ENCODE results near the gene ARAP2. TPM values are rescaled to one million over a fixed set of nuclear protein-coding genes. Genes with fewer than 3 reads are reported as not detected.
A peak's percentile ranks its signal among the peaks of the same experiment; 100 is the strongest.

Gene ARAP2
- total RNA-seq, 2 experiments from 2014 or later, result 30.0 to 31.0 TPM

- Mint-ChIP-seq H3K27ac (peak overlapping the region; percentile 67), H3K9me3 (no peaks in the 10 kb centered on the region), H3K4me3 (no peak overlapping the region), H3K4me1 (ENCODE audit: low read depth) (peaks cover 53% of the 10 kb centered on the region), H3K27me3 (no peaks in the 10 kb centered on the region), H3K36me3 (ENCODE audit: low read depth) (no peaks in the 10 kb centered on the region)
- ATAC-seq, result peak; percentile 22
- ChIA-PET POLR2A (interaction anchor here (0.5 to 1.6 kb wide), 4 partner anchors 9 to 55 kb away, joined by 3 to 8 read pairs (median 3); partner anchors contain the start of gene ARAP2), CTCF (interaction anchor here (0.7 to 1.1 kb wide), 3 partner anchors 10 to 123 kb away, joined by 3 read pairs; no protein-coding TSS in a partner anchor)
- no peak for TF ChIP-seq CTCF (IDR thresholded peaks at IDR 0.05)
- no peak for DNase-seq
- intact Hi-C loops (cut with micrococcal nuclease), result no loop called here
Observed at GRCh38 chr4:36277533-36277932, 33.2 kb upstream of the ARAP2 start.

GRCh38 chr4:36274158-36274557 is 29.8 kb upstream of the ARAP2 start:
- Mint-ChIP-seq H3K4me1 (ENCODE audit: low read depth) (peaks cover 37% of the 10 kb centered on the region), H3K9me3 (no peaks in the 10 kb centered on the region), H3K27me3 (no peaks in the 10 kb centered on the region), H3K4me3 (no peak overlapping the region), H3K36me3 (ENCODE audit: low read depth) (no peaks in the 10 kb centered on the region), H3K27ac (no peak overlapping the region)
- intact Hi-C loops (cut with micrococcal nuclease), result no loop called here
- POLR2A ChIA-PET, result interaction anchor here (0.9 to 1.2 kb wide), 2 partner anchors 15 to 23 kb away, joined by 3 to 4 read pairs; no protein-coding TSS in a partner anchor
- DNase-seq (no peak), ATAC-seq (no peak)
- TF ChIP-seq CTCF (IDR thresholded peaks at IDR 0.05), result no peak
- CTCF ChIA-PET, result no interaction called here

GRCh38 chr4:36273276-36273675 is 29.0 kb upstream of the ARAP2 start:
- no peaks in the 10 kb centered on the region for H3K36me3 Mint-ChIP-seq (ENCODE audit: low read depth)
- H3K4me1 Mint-ChIP-seq (ENCODE audit: low read depth), result peaks cover 37% of the 10 kb centered on the region
- CTCF ChIA-PET, result no interaction called here

GRCh38 chr4:36269533-36270173 is 25.3 kb upstream of the ARAP2 start:
- H3K9me3 Mint-ChIP-seq, result no peaks in the 10 kb centered on the region
- H3K27ac Mint-ChIP-seq, result peak overlapping the region; percentile 79
- no peak for TF ChIP-seq CTCF (IDR thresholded peaks at IDR 0.05)
- ATAC-seq (peak; percentile 2), DNase-seq (no peak)
- no peaks in the 10 kb centered on the region for H3K36me3 Mint-ChIP-seq (ENCODE audit: low read depth)
- intact Hi-C loops (cut with micrococcal nuclease), result no loop called here
- no peaks in the 10 kb centered on the region for H3K27me3 Mint-ChIP-seq
- CTCF ChIA-PET, result interaction anchor here (1.8 to 3.6 kb wide), 4 partner anchors 11 to 130 kb away, joined by 6 to 24 read pairs (median 8); partner anchors contain the start of gene DTHD1
- peaks cover 47% of the 10 kb centered on the region for H3K4me1 Mint-ChIP-seq (ENCODE audit: low read depth)
- POLR2A ChIA-PET, result interaction anchor here (1.0 to 3.6 kb wide), 4 partner anchors 8 to 25 kb away, joined by 3 to 20 read pairs (median 6); partner anchors contain the start of genes ARAP2 and DTHD1
- H3K4me3 Mint-ChIP-seq, result no peak overlapping the region

More at GRCh38 chr4:36273276-36273675, 29.0 kb upstream of the ARAP2 start:
- no peak overlapping the region for H3K27ac Mint-ChIP-seq
- intact Hi-C loops (cut with micrococcal nuclease), result no loop called here
- ATAC-seq (no peak), DNase-seq (no peak)
- no peak for TF ChIP-seq CTCF (IDR thresholded peaks at IDR 0.05)
- POLR2A ChIA-PET, result no interaction called here
- no peak overlapping the region for H3K4me3 Mint-ChIP-seq
- H3K9me3 Mint-ChIP-seq, result no peaks in the 10 kb centered on the region
- H3K27me3 Mint-ChIP-seq, result no peaks in the 10 kb centered on the region

GRCh38 chr4:36269101-36269500 is 24.8 kb upstream of the ARAP2 start:
- Mint-ChIP-seq H3K36me3 (ENCODE audit: low read depth) (no peaks in the 10 kb centered on the region), H3K27me3 (no peaks in the 10 kb centered on the region), H3K4me3 (no peak overlapping the region), H3K9me3 (no peaks in the 10 kb centered on the region), H3K4me1 (ENCODE audit: low read depth) (peaks cover 53% of the 10 kb centered on the region), H3K27ac (peak overlapping the region; percentile 79)
- POLR2A ChIA-PET, result interaction anchor here (1.0 to 3.6 kb wide), 4 partner anchors 9 to 25 kb away, joined by 3 to 20 read pairs (median 6); partner anchors contain the start of genes ARAP2 and DTHD1
- TF ChIP-seq CTCF (IDR thresholded peaks at IDR 0.05), result no peak
- CTCF ChIA-PET, result interaction anchor here (2.0 to 3.6 kb wide), 3 partner anchors 11 to 131 kb away, joined by 8 to 24 read pairs (median 8); no protein-coding TSS in a partner anchor
- DNase-seq (peak; percentile 79), ATAC-seq (peak; percentile 88)
- intact Hi-C loops (cut with micrococcal nuclease), result no loop called here
